Stimulated activated CD4-positive, alpha-beta T cell treated with anti-CD3 and anti-CD28 coated beads, Interleukin-15, amount 100 ng/mL, for 48 hours (primary cell): ENCODE data around the gene PLA2G2D.

Experiments used
- DNase-seq, 2 donors: peaks; one replicate each; pipeline ENCODE4 v3.0.0-alpha.2; 2020; ENCODE audit warnings: low read depth in 2 of 2

Gene PLA2G2D

GRCh38 chr1:20115479-20115878, 3.9 kb downstream of the PLA2G2D start:
- DNase-seq = no peak

- DNase-seq = no peak
These were observed 5.2 kb downstream of the PLA2G2D start for GRCh38 chr1:20114021-20114648.

- DNase-seq = no peak
These were observed 6.9 kb downstream of the PLA2G2D start for GRCh38 chr1:20112279-20113000.

- no peak for DNase-seq
These were observed 7.9 kb downstream of the PLA2G2D start for GRCh38 chr1:20111452-20111851.

GRCh38 chr1:20110679-20111078, 8.7 kb downstream of the PLA2G2D start:
- no peak for DNase-seq

- DNase-seq = no peak
These were observed 10.0 kb downstream of the PLA2G2D start for GRCh38 chr1:20109223-20109856.

GRCh38 chr1:20108366-20109123, 10.8 kb downstream of the PLA2G2D start:
- DNase-seq = no peak

GRCh38 chr1:20107796-20108195, 11.5 kb downstream of the PLA2G2D start:
- no peak for DNase-seq

- DNase-seq = no peak
These were observed 12.0 kb downstream of the PLA2G2D start for GRCh38 chr1:20107351-20107750.

- DNase-seq = no peak
These were observed 13.5 kb downstream of the PLA2G2D start for GRCh38 chr1:20105856-20106255.

GRCh38 chr1:20102875-20103274, 16.5 kb downstream of the PLA2G2D start:
- no peak for DNase-seq

- peak; percentile 10 to 17 for DNase-seq
These were observed 18.5 kb downstream of the PLA2G2D start for GRCh38 chr1:20100632-20101355.

- DNase-seq = no peak
These were observed 19.8 kb downstream of the PLA2G2D start for GRCh38 chr1:20099533-20099932.

GRCh38 chr1:20096840-20097447, 22.4 kb downstream of the PLA2G2D start:
- DNase-seq = no peak

- no peak for DNase-seq
These were observed 23.5 kb downstream of the PLA2G2D start for GRCh38 chr1:20095564-20096434.

- DNase-seq = no peak
These were observed 25.4 kb downstream of the PLA2G2D start for GRCh38 chr1:20093940-20094391.

- no peak for DNase-seq
These were observed 26.0 kb downstream of the PLA2G2D start for GRCh38 chr1:20093303-20093702.

- DNase-seq = no peak
These were observed 28.7 kb downstream of the PLA2G2D start for GRCh38 chr1:20090641-20091040.

GRCh38 chr1:20090119-20090518, 29.2 kb downstream of the PLA2G2D start:
- DNase-seq = no peak
